Endothelial cell (in vitro differentiated cells): ENCODE measurements around the gene MIA. TPM values are rescaled to one million over a fixed set of nuclear protein-coding genes. Genes with fewer than 3 reads are reported as not detected.

Experiments
- DNase-seq: peaks from one replicate; pipeline ENCODE4 v3.0.0; 2021; ENCODE audit warnings: low spot score
- H3K27ac Mint-ChIP-seq: one replicate; pipeline ENCODE4 v1.8.0; 2021; ENCODE audit warnings: mixed read lengths, inconsistent platforms; ENCODE audit not compliant: unreplicated experiment
- H3K27me3 Mint-ChIP-seq: one replicate; pipeline ENCODE4 v1.8.0; 2021; ENCODE audit warnings: mild to moderate bottlenecking, moderate library complexity, mixed read lengths, inconsistent platforms; ENCODE audit not compliant: unreplicated experiment
- H3K36me3 Mint-ChIP-seq: one replicate; pipeline ENCODE4 v1.8.0; 2021; ENCODE audit warnings: mild to moderate bottlenecking, low read depth, mixed read lengths, inconsistent platforms; ENCODE audit not compliant: unreplicated experiment
- H3K4me1 Mint-ChIP-seq: one replicate; pipeline ENCODE4 v1.8.0; 2021; ENCODE audit warnings: mild to moderate bottlenecking, mixed read lengths, inconsistent platforms; ENCODE audit not compliant: unreplicated experiment
- H3K4me3 Mint-ChIP-seq: one replicate; pipeline ENCODE4 v1.8.0; 2021; ENCODE audit warnings: mild to moderate bottlenecking, mixed read lengths, inconsistent platforms; ENCODE audit not compliant: unreplicated experiment
- H3K9me3 Mint-ChIP-seq: one replicate; pipeline ENCODE4 v1.8.0; 2021; ENCODE audit warnings: mixed read lengths, inconsistent platforms; ENCODE audit not compliant: unreplicated experiment
- CTCF ChIP-seq: fragments of 200-600 bp; sonication (generic); IDR thresholded peaks from one replicate; pipeline ENCODE4 v1.5.0; 2021; ENCODE audit warnings: antibody characterized with exemption; ENCODE audit not compliant: unreplicated experiment
- total RNA-seq: library from RNA; stranded (reverse); fragmentation: NEBNext Ultra II Directional; extraction: Animal tissue kit (Norgen Biotek cat#: 25700); gene quantifications from one replicate; pipeline ENCODE4 v1.2.1, GENCODE V29; 2021; ENCODE audit not compliant: unreplicated experiment

Gene MIA
- total RNA-seq, 1 donor from 2014 or later: not detected

GRCh38 chr19:40741527-40742390 is 33.6 kb upstream of the MIA start:
- Mint-ChIP-seq H3K4me1 (no peaks in the 10 kb centered on the region), H3K27ac (peak overlapping the region; percentile 2), H3K36me3 (peaks cover 13% of the 10 kb centered on the region), H3K9me3 (no peaks in the 10 kb centered on the region), H3K4me3 (no peak overlapping the region), H3K27me3 (peaks cover 9% of the 10 kb centered on the region)
- no peak for TF ChIP-seq CTCF
- no peak for DNase-seq

- no peak for DNase-seq
- no peak overlapping the region for H3K27ac Mint-ChIP-seq
- H3K4me1 Mint-ChIP-seq: no peaks in the 10 kb centered on the region
- peaks cover 9% of the 10 kb centered on the region for H3K27me3 Mint-ChIP-seq
- peaks cover 12% of the 10 kb centered on the region for H3K36me3 Mint-ChIP-seq
- no peaks in the 10 kb centered on the region for H3K9me3 Mint-ChIP-seq
- no peak for TF ChIP-seq CTCF
- no peak overlapping the region for H3K4me3 Mint-ChIP-seq
Observed at GRCh38 chr19:40742477-40742876, 32.8 kb upstream of the MIA start.

- peaks cover 9% of the 10 kb centered on the region for H3K36me3 Mint-ChIP-seq
- H3K27ac Mint-ChIP-seq: no peak overlapping the region
- H3K4me3 Mint-ChIP-seq: no peak overlapping the region
- no peaks in the 10 kb centered on the region for H3K4me1 Mint-ChIP-seq
- no peaks in the 10 kb centered on the region for H3K9me3 Mint-ChIP-seq
- no peak for TF ChIP-seq CTCF
- peaks cover 9% of the 10 kb centered on the region for H3K27me3 Mint-ChIP-seq
- no peak for DNase-seq
Observed at GRCh38 chr19:40742886-40743285, 32.4 kb upstream of the MIA start.

GRCh38 chr19:40743926-40744325 is 31.4 kb upstream of the MIA start:
- no peak overlapping the region for H3K4me3 Mint-ChIP-seq

More at GRCh38 chr19:40743926-40744325, 31.4 kb upstream of the MIA start:
- Mint-ChIP-seq H3K27me3 (peaks cover 6% of the 10 kb centered on the region), H3K36me3 (peaks cover 6% of the 10 kb centered on the region), H3K4me1 (peaks cover 5% of the 10 kb centered on the region), H3K27ac (no peak overlapping the region), H3K9me3 (no peaks in the 10 kb centered on the region)
- DNase-seq: no peak
- no peak for TF ChIP-seq CTCF
